ENCODE data around the gene ANKRD60.

DNA sequence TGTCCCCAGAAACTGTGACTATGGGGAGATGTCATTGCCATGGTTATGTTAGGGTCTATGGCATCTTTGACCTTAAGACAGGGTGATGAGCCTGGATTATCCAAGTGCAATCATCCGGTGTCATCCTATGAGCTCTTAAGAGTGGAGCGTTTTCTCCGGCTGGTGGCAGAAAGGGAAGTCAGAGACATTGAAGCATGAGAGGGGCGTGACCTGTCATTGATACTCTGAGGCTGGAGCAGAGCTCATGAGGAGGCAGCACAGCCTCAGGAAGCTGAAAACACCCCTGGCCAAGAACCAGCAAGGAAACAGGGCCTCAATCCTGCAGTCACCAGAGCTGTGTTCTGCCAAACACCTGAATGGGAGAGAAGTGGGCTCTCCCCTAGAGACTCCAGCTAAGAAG, 59.6 kb downstream of the ANKRD60 start:
- TF ChIP-seq, protein P1, sequence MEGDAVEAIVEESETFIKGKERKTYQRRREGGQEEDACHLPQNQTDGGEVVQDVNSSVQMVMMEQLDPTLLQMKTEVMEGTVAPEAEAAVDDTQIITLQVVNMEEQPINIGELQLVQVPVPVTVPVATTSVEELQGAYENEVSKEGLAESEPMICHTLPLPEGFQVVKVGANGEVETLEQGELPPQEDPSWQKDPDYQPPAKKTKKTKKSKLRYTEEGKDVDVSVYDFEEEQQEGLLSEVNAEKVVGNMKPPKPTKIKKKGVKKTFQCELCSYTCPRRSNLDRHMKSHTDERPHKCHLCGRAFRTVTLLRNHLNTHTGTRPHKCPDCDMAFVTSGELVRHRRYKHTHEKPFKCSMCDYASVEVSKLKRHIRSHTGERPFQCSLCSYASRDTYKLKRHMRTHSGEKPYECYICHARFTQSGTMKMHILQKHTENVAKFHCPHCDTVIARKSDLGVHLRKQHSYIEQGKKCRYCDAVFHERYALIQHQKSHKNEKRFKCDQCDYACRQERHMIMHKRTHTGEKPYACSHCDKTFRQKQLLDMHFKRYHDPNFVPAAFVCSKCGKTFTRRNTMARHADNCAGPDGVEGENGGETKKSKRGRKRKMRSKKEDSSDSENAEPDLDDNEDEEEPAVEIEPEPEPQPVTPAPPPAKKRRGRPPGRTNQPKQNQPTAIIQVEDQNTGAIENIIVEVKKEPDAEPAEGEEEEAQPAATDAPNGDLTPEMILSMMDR (IDR thresholded peaks at IDR 0.05) = no peak
- no peak for TF ChIP-seq POLR2A (IDR thresholded peaks at IDR 0.05)

All from lower leg skin (tissue), 3 donors.